PC-3 (cell line): ENCODE data around the gene MICU1. TPM values are rescaled to one million over a fixed set of nuclear protein-coding genes. Genes with fewer than 3 reads are reported as not detected.

Source experiments
- ATAC-seq: fragments of 200-7000 bp; cut with Tn5 transposase; 2 replicates; pipeline ENCODE4 v1.9.1; 2020; ENCODE audit warnings: mild to moderate bottlenecking, moderate library complexity
- BruUV-seq: library from RNA; stranded (reverse); fragments of 400-500 nt; replicated peaks from 2 replicates; lab custom pipeline; 2021; lab: Mats Ljungman, UMichigan
- CTCF ChIA-PET: fragments of 300-600 bp; sonication (Branson Sonifier 250); formaldehyde crosslinking; loops from one replicate; lab custom pipeline; 2022; ENCODE audit warnings: antibody characterized with exemption; lab: Charles Lee
- POLR2A ChIA-PET: fragments of 300-600 bp; sonication (Branson Sonifier 250); formaldehyde crosslinking; loops from one replicate; lab custom pipeline; 2022; ENCODE audit warnings: antibody characterized with exemption; ENCODE audit not compliant: unreplicated experiment; lab: Charles Lee
- DNase-seq: peaks from one replicate; pipeline ENCODE4 v3.0.0-alpha.2; 2015
- H2AFZ ChIP-seq: fragments of 300-600 bp; sonication (generic); 2 replicates; pipeline ENCODE4 v1.6.0; 2016; ENCODE audit warnings: antibody characterized with exemption, low read length
- H3F3A ChIP-seq: fragments of 300-600 bp; sonication (generic); one replicate; pipeline ENCODE4 v1.6.0; 2017; ENCODE audit warnings: antibody characterized with exemption, low read length, control low read depth, mild to moderate bottlenecking; ENCODE audit not compliant: unreplicated experiment
- H3K27ac ChIP-seq: fragments of 300-600 bp; sonication (generic); 2 replicates; pipeline ENCODE4 v1.5.1; 2016; ENCODE audit warnings: mild to moderate bottlenecking, low read length
- H3K27me3 ChIP-seq: fragments of 300-600 bp; sonication (generic); 2 replicates; pipeline ENCODE4 v1.6.1; 2016; ENCODE audit warnings: low read length, mixed read lengths
- H3K36me3 ChIP-seq: fragments of 300-600 bp; sonication (generic); 2 replicates; pipeline ENCODE4 v1.6.1; 2016; ENCODE audit warnings: low read depth, mixed run types, low read length, mixed read lengths
- H3K4me1 ChIP-seq: fragments of 300-600 bp; sonication (generic); 2 replicates; pipeline ENCODE4 v1.5.1; 2016; ENCODE audit warnings: low read length; ENCODE audit not compliant: insufficient read depth
- H3K4me2 ChIP-seq: fragments of 300-600 bp; sonication (generic); 2 replicates; pipeline ENCODE4 v1.6.0; 2016; ENCODE audit warnings: low read length
- H3K4me3 ChIP-seq: fragments of 300-600 bp; sonication (generic); 2 replicates; pipeline ENCODE4 v1.5.1; 2016; ENCODE audit warnings: mild to moderate bottlenecking, low read length, mixed read lengths
- H3K79me2 ChIP-seq: fragments of 300-600 bp; sonication (generic); 2 replicates; pipeline ENCODE4 v1.6.1; 2017; ENCODE audit warnings: low read length, mixed read lengths
- H3K9ac ChIP-seq: fragments of 300-600 bp; sonication (generic); 2 replicates; pipeline ENCODE4 v1.6.0; 2016; ENCODE audit warnings: mild to moderate bottlenecking, low read length
- H3K9me2 ChIP-seq: fragments of 300-600 bp; sonication (generic); replicated peaks from 2 replicates; pipeline ENCODE4 v1.6.1; 2016; ENCODE audit warnings: mixed run types, low read length, mixed read lengths
- H3K9me3 ChIP-seq: fragments of 300-600 bp; sonication (generic); 2 replicates; pipeline ENCODE4 v1.6.1; 2016; ENCODE audit warnings: low read length, mixed read lengths
- H4K20me1 ChIP-seq: fragments of 300-600 bp; sonication (generic); 2 replicates; pipeline ENCODE4 v1.6.1; 2016; ENCODE audit warnings: low read length, mixed read lengths
- EZH2 ChIP-seq: fragments of 300-600 bp; sonication (generic); IDR thresholded peaks from one replicate; pipeline ENCODE4 v1.6.1; 2017; ENCODE audit warnings: antibody characterized with exemption, mild to moderate bottlenecking, low read length; ENCODE audit not compliant: unreplicated experiment
- EZH2phosphoT487 ChIP-seq: fragments of 300-600 bp; sonication (generic); IDR thresholded peaks from 2 replicates; pipeline ENCODE4 v1.6.1; 2018; ENCODE audit warnings: mild to moderate bottlenecking, antibody characterized with exemption, low read length, borderline replicate concordance
- intact Hi-C: fragments of 100-400 bp; cut with micrococcal nuclease; formaldehyde crosslinking; loops from 2 replicates; pipeline ENCODE4 v1.9.0; 2023
- total RNA-seq: library from RNA; depleted of rRNA; stranded (reverse); fragments of >200 nt; gene quantifications from 2 replicates; pipeline ENCODE4 v1.2.3, GENCODE V29; 2014
- TF ChIP-seq, protein P1 (sequence below): fragments of 300-600 bp; sonication (generic); conservative IDR thresholded peaks from 2 replicates; pipeline ENCODE4 v1.5.1; 2017; ENCODE audit warnings: antibody characterized with exemption, low read depth, mild to moderate bottlenecking, low read length

The MICU1 gene
- total RNA-seq, 1 experiment from 2014 or later, result 19.8 TPM

DNA sequence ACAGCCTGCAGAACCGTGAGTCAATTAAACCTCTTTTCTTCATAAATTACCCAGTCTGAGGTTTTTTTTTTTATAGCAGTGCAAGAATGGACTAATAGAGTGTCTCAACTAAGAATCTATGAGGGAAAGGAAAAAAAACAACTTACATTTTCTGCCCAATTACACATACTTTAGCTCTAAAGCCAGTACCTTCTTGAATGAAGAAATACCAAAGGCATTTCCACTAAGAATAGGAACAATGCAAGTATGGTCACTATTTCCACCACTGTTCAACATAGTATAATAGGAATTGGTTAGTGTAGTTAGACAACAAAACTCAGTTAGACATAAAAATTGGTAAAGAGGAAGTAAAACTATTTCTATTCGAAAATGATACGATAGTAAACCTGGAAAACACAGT, 37.6 kb downstream of the MICU1 start:
- DNase-seq, result no peak
- Histone ChIP-seq H3K4me3 (no peak overlapping the region), H3K9me3 (no peaks in the 10 kb centered on the region), H3K4me1 (no peaks in the 10 kb centered on the region), H3K79me2 (0 out of 2 replicates have a peak, but pooled peaks cover 4% of the 10 kb centered on the region), H3F3A (no peaks in the 10 kb centered on the region), H3K4me2 (no peak overlapping the region), H3K27ac (no peak overlapping the region), H4K20me1 (no peaks in the 10 kb centered on the region), H2AFZ (no peak overlapping the region), H3K9me2 (no peaks in the 10 kb centered on the region), H3K27me3 (no peaks in the 10 kb centered on the region), H3K9ac (no peak overlapping the region), H3K36me3 (no peaks in the 10 kb centered on the region)
- intact Hi-C loops, result no loop called here
- TF ChIP-seq, protein P1, sequence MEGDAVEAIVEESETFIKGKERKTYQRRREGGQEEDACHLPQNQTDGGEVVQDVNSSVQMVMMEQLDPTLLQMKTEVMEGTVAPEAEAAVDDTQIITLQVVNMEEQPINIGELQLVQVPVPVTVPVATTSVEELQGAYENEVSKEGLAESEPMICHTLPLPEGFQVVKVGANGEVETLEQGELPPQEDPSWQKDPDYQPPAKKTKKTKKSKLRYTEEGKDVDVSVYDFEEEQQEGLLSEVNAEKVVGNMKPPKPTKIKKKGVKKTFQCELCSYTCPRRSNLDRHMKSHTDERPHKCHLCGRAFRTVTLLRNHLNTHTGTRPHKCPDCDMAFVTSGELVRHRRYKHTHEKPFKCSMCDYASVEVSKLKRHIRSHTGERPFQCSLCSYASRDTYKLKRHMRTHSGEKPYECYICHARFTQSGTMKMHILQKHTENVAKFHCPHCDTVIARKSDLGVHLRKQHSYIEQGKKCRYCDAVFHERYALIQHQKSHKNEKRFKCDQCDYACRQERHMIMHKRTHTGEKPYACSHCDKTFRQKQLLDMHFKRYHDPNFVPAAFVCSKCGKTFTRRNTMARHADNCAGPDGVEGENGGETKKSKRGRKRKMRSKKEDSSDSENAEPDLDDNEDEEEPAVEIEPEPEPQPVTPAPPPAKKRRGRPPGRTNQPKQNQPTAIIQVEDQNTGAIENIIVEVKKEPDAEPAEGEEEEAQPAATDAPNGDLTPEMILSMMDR, result no peak
- TF ChIP-seq EZH2phosphoT487 (no peak), EZH2 (no peak)
- no TSS peak for BruUV-seq
- ChIA-PET CTCF (no interaction called here), POLR2A (no interaction called here)
- no peak for ATAC-seq

DNA sequence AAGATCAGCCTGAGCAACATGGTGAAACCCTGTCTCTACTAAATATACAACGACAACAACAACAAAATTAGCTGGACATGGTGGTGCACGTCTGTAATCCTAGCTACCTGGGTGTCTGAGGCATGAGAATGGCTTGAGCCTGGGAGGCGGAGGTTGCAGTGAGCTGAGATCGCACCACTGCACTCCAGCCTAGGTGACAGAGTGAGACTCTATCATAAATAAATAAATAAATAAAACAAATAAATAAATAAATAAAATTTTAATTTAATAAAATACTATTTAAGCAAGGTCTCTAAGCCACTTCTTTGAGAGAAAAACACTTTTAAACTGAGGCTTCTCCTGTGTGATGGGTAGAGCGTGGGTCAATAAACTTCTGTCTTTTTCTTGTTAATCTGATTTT, 38.3 kb downstream of the MICU1 start:
- Histone ChIP-seq H3K4me3 (no peak overlapping the region), H3K27ac (no peak overlapping the region), H3K4me2 (no peak overlapping the region), H3K9me3 (no peaks in the 10 kb centered on the region), H3K9me2 (no peaks in the 10 kb centered on the region), H3K9ac (no peak overlapping the region), H3K27me3 (no peaks in the 10 kb centered on the region), H3F3A (no peaks in the 10 kb centered on the region), H3K36me3 (no peaks in the 10 kb centered on the region), H4K20me1 (no peaks in the 10 kb centered on the region), H3K79me2 (0 out of 2 replicates have a peak, but pooled peaks cover 4% of the 10 kb centered on the region), H2AFZ (no peak overlapping the region), H3K4me1 (no peaks in the 10 kb centered on the region)
- ChIA-PET POLR2A (no interaction called here), CTCF (no interaction called here)
- intact Hi-C loops, result no loop called here
- no peak for ATAC-seq
- no TSS peak for BruUV-seq
- no peak for DNase-seq
- TF ChIP-seq EZH2 (no peak), EZH2phosphoT487 (no peak)
- TF ChIP-seq, protein P1, result no peak

DNA sequence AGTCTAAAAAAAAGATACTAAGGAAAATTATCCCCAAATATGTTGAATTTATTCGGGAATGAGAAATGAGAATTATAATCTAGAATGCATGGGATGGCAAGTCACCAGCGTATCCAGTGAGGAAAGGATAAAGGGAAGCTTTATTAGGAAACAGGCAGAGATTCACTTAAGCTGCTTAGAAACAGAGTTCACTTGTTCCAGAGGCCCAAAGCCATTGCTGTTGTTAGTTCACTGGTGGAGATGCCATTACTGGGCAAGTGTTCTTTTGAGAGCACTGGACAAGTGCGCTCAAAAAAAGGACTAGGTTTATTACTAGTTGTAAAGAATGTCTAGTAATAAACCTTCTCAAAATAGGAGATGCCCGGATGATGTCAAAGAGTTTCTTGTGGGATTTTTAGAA, 51.2 kb downstream of the MICU1 start:
- ATAC-seq (no peak), DNase-seq (no peak)
- no peaks in the 10 kb centered on the region for H3K36me3 ChIP-seq
- TF ChIP-seq, protein P1, result no peak
- TF ChIP-seq EZH2phosphoT487, result no peak
- no peak for TF ChIP-seq EZH2
- H3K4me1 ChIP-seq, result no peaks in the 10 kb centered on the region
- no peaks in the 10 kb centered on the region for H4K20me1 ChIP-seq
- no TSS peak for BruUV-seq
- no peak overlapping the region for H3K27ac ChIP-seq
- H3K27me3 ChIP-seq, result no peaks in the 10 kb centered on the region
- ChIA-PET POLR2A (no interaction called here), CTCF (no interaction called here)
- H2AFZ ChIP-seq, result no peak overlapping the region
- no peaks in the 10 kb centered on the region for H3K79me2 ChIP-seq
- H3K9me3 ChIP-seq, result no peaks in the 10 kb centered on the region
- no peak overlapping the region for H3K4me3 ChIP-seq
- intact Hi-C loops, result no loop called here
- H3F3A ChIP-seq, result no peaks in the 10 kb centered on the region
- no peaks in the 10 kb centered on the region for H3K9me2 ChIP-seq
- no peak overlapping the region for H3K4me2 ChIP-seq
- H3K9ac ChIP-seq, result no peak overlapping the region
